HG03108 (cell line): ENCODE results near the gene SHLD1.
"Not testable (repeated sequence)": the region's sequence is repeated elsewhere in the genome, so short reads cannot be mapped to it uniquely, and the experiment has no call there.

Experiments
- ATAC-seq: cut with Tn5 transposase; IDR thresholded peaks from one replicate; pipeline ENCODE4 v1.9.1; 2021; ENCODE audit warnings: moderate library complexity; ENCODE audit not compliant: unreplicated experiment

SHLD1 gene

GRCh38 chr20:5735845-5736510 lies 14.2 kb upstream of the SHLD1 start:
- no peak for ATAC-seq

- ATAC-seq = no peak
Measured at GRCh38 chr20:5737619-5737953, 12.6 kb upstream of the SHLD1 start.

- no peak for ATAC-seq
Measured at GRCh38 chr20:5737966-5738365, 12.2 kb upstream of the SHLD1 start.

GRCh38 chr20:5740643-5741042 lies 9.6 kb upstream of the SHLD1 start:
- ATAC-seq = not testable (repeated sequence)

GRCh38 chr20:5741089-5741488 lies 9.1 kb upstream of the SHLD1 start:
- ATAC-seq = no peak

- no peak for ATAC-seq
Measured at GRCh38 chr20:5742041-5742440, 8.2 kb upstream of the SHLD1 start.

- ATAC-seq = no peak
Measured at GRCh38 chr20:5745416-5746030, 4.7 kb upstream of the SHLD1 start.

GRCh38 chr20:5746064-5746463 lies 4.1 kb upstream of the SHLD1 start:
- no peak for ATAC-seq

- ATAC-seq = no peak
Measured at GRCh38 chr20:5748246-5748645, 2.0 kb upstream of the SHLD1 start.

- not testable (repeated sequence) for ATAC-seq
Measured at GRCh38 chr20:5749512-5749951, 669 bp upstream of the SHLD1 start.

GRCh38 chr20:5751856-5752255 lies 1.7 kb downstream of the SHLD1 start:
- no peak for ATAC-seq

GRCh38 chr20:5753814-5754213 lies 3.6 kb downstream of the SHLD1 start:
- no peak for ATAC-seq

GRCh38 chr20:5757949-5758348 lies 7.7 kb downstream of the SHLD1 start:
- no peak for ATAC-seq

- ATAC-seq = no peak
Measured at GRCh38 chr20:5766085-5766764, 16.0 kb downstream of the SHLD1 start.

- no peak for ATAC-seq
Measured at GRCh38 chr20:5767493-5768098, 17.4 kb downstream of the SHLD1 start.

GRCh38 chr20:5770231-5770986 lies 20.2 kb downstream of the SHLD1 start:
- no peak for ATAC-seq

- ATAC-seq = peak; percentile 41
Measured at GRCh38 chr20:5770987-5771318, 20.8 kb downstream of the SHLD1 start.

- no peak for ATAC-seq
Measured at GRCh38 chr20:5772704-5773103, 22.5 kb downstream of the SHLD1 start.

- ATAC-seq = no peak
Measured at GRCh38 chr20:5773589-5773988, 23.4 kb downstream of the SHLD1 start.

- ATAC-seq = no peak
Measured at GRCh38 chr20:5776077-5776476, 25.9 kb downstream of the SHLD1 start.
